Fibroblast of lung (primary cell): ENCODE results near the gene GDA. TPM values are rescaled to one million over a fixed set of nuclear protein-coding genes. Genes with fewer than 3 reads are reported as not detected.

Experiments used
- DNase-seq, 2 donors: peaks; one replicate each; pipeline versions ENCODE4 v3.0.0 to v3.0.0-alpha.2; 2010; ENCODE audit warnings: low read depth in 2 of 2
- H2AFZ ChIP-seq: 2 replicates; pipeline ENCODE4 v1.5.1; 2012; ENCODE audit warnings: low read length, control low read depth, inconsistent platforms
- H3K27ac ChIP-seq: 2 replicates; pipeline ENCODE4 v1.5.1; 2011; ENCODE audit warnings: low read length, control low read depth; ENCODE audit not compliant: insufficient read depth
- H3K27me3 ChIP-seq: 2 replicates; pipeline ENCODE4 v1.5.1; 2011; ENCODE audit warnings: mild to moderate bottlenecking, low read length; ENCODE audit not compliant: control insufficient read depth, insufficient read depth
- H3K36me3 ChIP-seq: 2 replicates; pipeline ENCODE4 v1.5.1; 2011; ENCODE audit warnings: low read length; ENCODE audit not compliant: control insufficient read depth, insufficient read depth
- H3K4me1 ChIP-seq: 2 replicates; pipeline ENCODE4 v1.5.1; 2011; ENCODE audit warnings: low read length; ENCODE audit not compliant: control insufficient read depth, insufficient read depth; ENCODE audit errors: extremely low read depth
- H3K4me2 ChIP-seq: 2 replicates; pipeline ENCODE4 v1.5.1; 2011; ENCODE audit warnings: low read length, control low read depth; ENCODE audit not compliant: insufficient read depth; ENCODE audit errors: extremely low read depth
- H3K4me3 ChIP-seq, 4 experiments: fragments of 200-600 bp in 1 of 4; sonication (generic) in 1 of 4; replicated peaks in 1 of 4; 2 replicates each; pipeline ENCODE4 v1.5.1; 2011 to 2016; ENCODE audit warnings: low read length in 4 of 4, low read depth in 3 of 4, mild to moderate bottlenecking in 3 of 4, control low read depth in 2 of 4, inconsistent platforms in 1 of 4, mixed read lengths in 1 of 4; ENCODE audit not compliant: insufficient read depth in 1 of 4; ENCODE audit errors: control extremely low read depth in 1 of 4
- H3K79me2 ChIP-seq: 2 replicates; pipeline ENCODE4 v1.5.1; 2012; ENCODE audit warnings: mild to moderate bottlenecking, low read length, inconsistent platforms; ENCODE audit not compliant: control insufficient read depth, insufficient read depth
- H3K9ac ChIP-seq: 2 replicates; pipeline ENCODE4 v1.5.1; 2011; ENCODE audit warnings: mild to moderate bottlenecking, low read length, control low read depth; ENCODE audit not compliant: insufficient read depth
- H3K9me3 ChIP-seq: 2 replicates; pipeline ENCODE4 v1.5.1; 2012; ENCODE audit warnings: low read depth, low read length; ENCODE audit not compliant: control insufficient read depth, insufficient read depth
- H4K20me1 ChIP-seq: 2 replicates; pipeline ENCODE4 v1.5.1; 2011; ENCODE audit warnings: low read length; ENCODE audit not compliant: control insufficient read depth, insufficient read depth; ENCODE audit errors: extremely low read depth
- CTCF ChIP-seq, 2 donors: IDR thresholded peaks in 1 of 2; conservative IDR thresholded peaks in 1 of 2; 1 replicate in 1 of 2; 2 replicates in 1 of 2; pipeline ENCODE4 v1.5.1; 2011 to 2012; ENCODE audit warnings: low read length in 2 of 2, control low read depth in 1 of 2, inconsistent platforms in 1 of 2, low read depth in 1 of 2, mild to moderate bottlenecking in 1 of 2
- EZH2 ChIP-seq: IDR thresholded peaks from 2 replicates; pipeline ENCODE4 v1.5.1; 2012; ENCODE audit warnings: low read length, control low read depth, mild to moderate bottlenecking; ENCODE audit errors: missing control alignments
- polyA plus RNA-seq, 2 donors: library from polyadenylated mRNA; depleted of rRNA in 1 of 2; stranded (reverse) in 1 of 2; unstranded in 1 of 2; fragments of >200 nt; gene quantifications; 2 replicates each; pipeline ENCODE4 v1.2.1, GENCODE V29; 2011 to 2012; ENCODE audit warnings: missing spikeins in 1 of 2
- total RNA-seq: library from RNA; depleted of rRNA; stranded (reverse); fragments of >200 nt; gene quantifications from 2 replicates; pipeline ENCODE4 v1.2.1, GENCODE V29; 2014

GDA gene
- total and polyA plus RNA-seq, 2 donors (not counting 1 experiment from before 2014, with no cell fraction given), result not detected

DNA sequence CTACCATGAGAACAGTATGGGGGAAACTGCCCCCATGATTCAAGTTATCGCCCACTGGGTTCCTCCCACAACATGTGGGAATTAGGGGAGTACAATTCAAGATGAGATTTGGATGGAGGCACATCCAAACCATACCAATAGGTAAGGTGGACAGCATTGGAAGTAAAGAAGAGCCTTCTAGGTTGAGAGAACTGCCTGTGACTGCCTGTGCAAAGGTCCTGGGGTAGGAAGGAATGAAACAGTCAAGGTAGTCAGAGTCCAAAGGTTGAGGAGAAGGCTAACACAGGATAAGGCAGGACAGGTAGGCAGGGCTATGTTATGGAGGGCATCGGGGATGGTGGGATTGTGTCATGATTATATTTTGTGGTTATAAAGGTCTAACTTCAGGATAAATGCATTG, 6.1 kb downstream of the GDA start:
- TF ChIP-seq EZH2, result no peak
- no peak for TF ChIP-seq CTCF (conservative IDR thresholded peaks at IDR 0.05 in 1 of 2, IDR thresholded peaks at IDR 0.05 in 1 of 2; ENCODE audit: low read depth in 1 of 2, low read length in 2 of 2)
- H3K27ac ChIP-seq, result no peak overlapping the region
- no peaks in the 10 kb centered on the region for H3K79me2 ChIP-seq
- H4K20me1 ChIP-seq, result no peaks in the 10 kb centered on the region
- no peak for DNase-seq
- H3K9ac ChIP-seq, result no peak overlapping the region
- no peaks in the 10 kb centered on the region for H3K36me3 ChIP-seq
- no peak overlapping the region for H2AFZ ChIP-seq
- no peaks in the 10 kb centered on the region for H3K4me1 ChIP-seq
- no peaks in the 10 kb centered on the region for H3K27me3 ChIP-seq
- no peaks in the 10 kb centered on the region for H3K9me3 ChIP-seq
- no peak overlapping the region for H3K4me3 ChIP-seq
- no peak overlapping the region for H3K4me2 ChIP-seq

GRCh38 chr9:72156586-72156985, 7.3 kb downstream of the GDA start:
- H4K20me1 ChIP-seq, result no peaks in the 10 kb centered on the region
- H2AFZ ChIP-seq, result no peak overlapping the region
- H3K9me3 ChIP-seq, result no peaks in the 10 kb centered on the region
- no peak overlapping the region for H3K9ac ChIP-seq
- H3K36me3 ChIP-seq, result no peaks in the 10 kb centered on the region
- no peak for TF ChIP-seq EZH2
- no peak for TF ChIP-seq CTCF (conservative IDR thresholded peaks at IDR 0.05 in 1 of 2, IDR thresholded peaks at IDR 0.05 in 1 of 2; ENCODE audit: low read depth in 1 of 2, low read length in 2 of 2)
- H3K4me1 ChIP-seq, result no peaks in the 10 kb centered on the region
- no peak overlapping the region for H3K27ac ChIP-seq
- H3K4me3 ChIP-seq, result no peak overlapping the region
- no peak overlapping the region for H3K4me2 ChIP-seq
- DNase-seq, result no peak
- no peaks in the 10 kb centered on the region for H3K27me3 ChIP-seq
- H3K79me2 ChIP-seq, result no peaks in the 10 kb centered on the region

DNA sequence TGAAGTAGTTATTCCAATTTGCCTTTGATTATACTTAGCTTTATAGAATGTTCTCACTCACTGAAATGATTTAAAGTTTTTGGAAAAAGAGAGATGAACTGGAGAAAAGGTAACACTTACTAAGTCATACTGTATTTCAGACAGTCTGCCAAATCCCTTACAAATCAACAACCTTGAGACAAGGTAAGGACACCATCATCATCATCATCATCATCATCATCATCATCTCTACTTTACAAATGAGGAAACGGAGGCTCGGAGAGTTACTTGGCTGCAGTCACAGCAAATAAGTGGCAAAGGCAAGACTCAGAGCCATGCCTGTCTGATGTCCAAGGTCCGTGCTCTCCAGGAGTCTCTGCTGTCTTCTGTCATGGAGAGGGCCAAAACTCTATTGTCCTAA, 9.4 kb downstream of the GDA start:
- DNase-seq, result no peak
- Histone ChIP-seq H3K9ac (no peak overlapping the region), H4K20me1 (no peaks in the 10 kb centered on the region), H2AFZ (no peak overlapping the region), H3K79me2 (no peaks in the 10 kb centered on the region), H3K27ac (no peak overlapping the region), H3K4me2 (no peak overlapping the region), H3K4me3 (no peak overlapping the region), H3K4me1 (no peaks in the 10 kb centered on the region), H3K27me3 (no peaks in the 10 kb centered on the region), H3K36me3 (no peaks in the 10 kb centered on the region), H3K9me3 (no peaks in the 10 kb centered on the region)
- TF ChIP-seq EZH2 (no peak), CTCF (conservative IDR thresholded peaks at IDR 0.05 in 1 of 2, IDR thresholded peaks at IDR 0.05 in 1 of 2; ENCODE audit: low read depth in 1 of 2, low read length in 2 of 2) (no peak)
